ENCODE data around the gene ATP13A4. TPM values are rescaled to one million over a fixed set of nuclear protein-coding genes. Genes with fewer than 3 reads are reported as not detected.

The ATP13A4 gene
- total and polyA plus RNA-seq, 2 of the 4 experiments (the other 2 are of a cell fraction) = under 0.01 TPM; not detected in 1

- H3K4ac ChIP-seq (ENCODE audit: low read depth, low read length) = no peak overlapping the region
- H2AFZ ChIP-seq (replicated peaks; ENCODE audit: low read length, poor library complexity) = no peak overlapping the region
- in situ Hi-C loops (cut with MboI; ENCODE audit: low sequenced_read_pairs) = no loop called here
- no TSS peak for BruUV-seq (replicated peaks)
- no peak overlapping the region for H2BK120ac ChIP-seq (ENCODE audit: low read depth, low read length)
- no peak overlapping the region for H2BK5ac ChIP-seq (ENCODE audit: low read depth, low read length, poor library complexity, severe bottlenecking)
- no peaks in the 10 kb centered on the region for H3K27me3 ChIP-seq (ENCODE audit: control insufficient read depth, insufficient read depth, low read length)
- H3K79me1 ChIP-seq (ENCODE audit: low read depth in 1 of 2, low read length in 2 of 2) = no peaks in the 10 kb centered on the region
- H4K5ac ChIP-seq (ENCODE audit: low read depth, low read length) = no peak overlapping the region
- no peak overlapping the region for H3K27ac ChIP-seq (ENCODE audit: insufficient read depth, low read length)
- no CpG with 5 or more reads among the region's 3 CpGs for WGBS, 2 experiments (ENCODE audit: extremely low coverage in 2 of 2, insufficient read length in 1 of 2)
- H4K20me1 ChIP-seq (ENCODE audit: insufficient read depth, low read length) = no peaks in the 10 kb centered on the region
- ChIA-PET POLR2A (ENCODE audit: unreplicated experiment) (no interaction called here), CTCF (no interaction called here)
- intact Hi-C loops (cut with micrococcal nuclease) = no loop called here
- no peak overlapping the region for H4K91ac ChIP-seq (ENCODE audit: insufficient read depth, low read depth, low read length)
- H3K4me1 ChIP-seq (ENCODE audit: control insufficient read depth, insufficient read depth, low read length) = no peaks in the 10 kb centered on the region
- no peak overlapping the region for H2BK15ac ChIP-seq (ENCODE audit: low read depth, low read length)
- no peak overlapping the region for H4K8ac ChIP-seq (ENCODE audit: low read depth in 2 of 2, low read length in 2 of 2)
- no peak overlapping the region for H3K14ac ChIP-seq (replicated peaks; ENCODE audit: low read depth, low read length)
- no peak overlapping the region for H3K9ac ChIP-seq (ENCODE audit: low read depth, low read length)
- no peak overlapping the region for H3K18ac ChIP-seq (ENCODE audit: low read depth, low read length)
- no peak overlapping the region for H2AK5ac ChIP-seq (ENCODE audit: low read depth, low read length)
- no peak for DNase-seq
- no peak overlapping the region for H3K4me2 ChIP-seq (ENCODE audit: low read depth, low read length)
- H3K9me3 ChIP-seq (ENCODE audit: control insufficient read depth, insufficient read depth, low read length) = no peaks in the 10 kb centered on the region
- no peak for ATAC-seq (ENCODE audit: low read depth)
- no peak overlapping the region for H2AK9ac ChIP-seq (replicated peaks; ENCODE audit: low read depth, low read length, poor library complexity)
- no peak overlapping the region for H3K23ac ChIP-seq (ENCODE audit: low read depth, low read length)
- no peak overlapping the region for H3K4me3 ChIP-seq (ENCODE audit: insufficient read depth, low read depth, low read length)
- dilution Hi-C loops (cut with HindIII; ENCODE audit: low sequenced_read_pairs, unreplicated experiment) = no loop called here
- H3K36me3 ChIP-seq (ENCODE audit: control insufficient read depth, insufficient read depth, low read length) = no peaks in the 10 kb centered on the region
- H2BK20ac ChIP-seq (ENCODE audit: low read depth, low read length) = no peak overlapping the region
- TF ChIP-seq NFE2L2 (IDR thresholded peaks at IDR 0.05; ENCODE audit: low read depth, low read length) (no peak), RAD21 (IDR thresholded peaks at IDR 0.05; ENCODE audit: low read length) (no peak), FOS (IDR thresholded peaks at IDR 0.05; ENCODE audit: low read depth, low read length) (no peak), MAFK (IDR thresholded peaks at IDR 0.05; ENCODE audit: low read depth, low read length) (no peak), MXI1 (IDR thresholded peaks at IDR 0.05; ENCODE audit: borderline replicate concordance, low read depth, low read length) (no peak), RFX5 (IDR thresholded peaks at IDR 0.05; ENCODE audit: low read depth, low read length) (no peak), MAZ (IDR thresholded peaks at IDR 0.05; ENCODE audit: borderline replicate concordance, low read depth, low read length) (no peak), CHD1 (IDR thresholded peaks at IDR 0.05; ENCODE audit: low read depth, low read length) (no peak), CEBPB (IDR thresholded peaks at IDR 0.05; ENCODE audit: low read depth, low read length) (no peak), SMC3 (IDR thresholded peaks at IDR 0.05; ENCODE audit: low read depth, low read length) (no peak), BHLHE40 (IDR thresholded peaks at IDR 0.05; ENCODE audit: low read depth, low read length) (no peak), USF2 (IDR thresholded peaks at IDR 0.05; ENCODE audit: low read depth, low read length) (no peak), POLR2A (IDR thresholded peaks at IDR 0.05; ENCODE audit: low read depth, low read length) (no peak), RCOR1 (IDR thresholded peaks at IDR 0.05; ENCODE audit: insufficient replicate concordance, low read length) (no peak)
- TF ChIP-seq, protein P1, sequence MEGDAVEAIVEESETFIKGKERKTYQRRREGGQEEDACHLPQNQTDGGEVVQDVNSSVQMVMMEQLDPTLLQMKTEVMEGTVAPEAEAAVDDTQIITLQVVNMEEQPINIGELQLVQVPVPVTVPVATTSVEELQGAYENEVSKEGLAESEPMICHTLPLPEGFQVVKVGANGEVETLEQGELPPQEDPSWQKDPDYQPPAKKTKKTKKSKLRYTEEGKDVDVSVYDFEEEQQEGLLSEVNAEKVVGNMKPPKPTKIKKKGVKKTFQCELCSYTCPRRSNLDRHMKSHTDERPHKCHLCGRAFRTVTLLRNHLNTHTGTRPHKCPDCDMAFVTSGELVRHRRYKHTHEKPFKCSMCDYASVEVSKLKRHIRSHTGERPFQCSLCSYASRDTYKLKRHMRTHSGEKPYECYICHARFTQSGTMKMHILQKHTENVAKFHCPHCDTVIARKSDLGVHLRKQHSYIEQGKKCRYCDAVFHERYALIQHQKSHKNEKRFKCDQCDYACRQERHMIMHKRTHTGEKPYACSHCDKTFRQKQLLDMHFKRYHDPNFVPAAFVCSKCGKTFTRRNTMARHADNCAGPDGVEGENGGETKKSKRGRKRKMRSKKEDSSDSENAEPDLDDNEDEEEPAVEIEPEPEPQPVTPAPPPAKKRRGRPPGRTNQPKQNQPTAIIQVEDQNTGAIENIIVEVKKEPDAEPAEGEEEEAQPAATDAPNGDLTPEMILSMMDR (conservative IDR thresholded peaks at IDR 0.05; ENCODE audit: low read depth, low read length) = no peak
- TF ChIP-seq, protein P2, sequence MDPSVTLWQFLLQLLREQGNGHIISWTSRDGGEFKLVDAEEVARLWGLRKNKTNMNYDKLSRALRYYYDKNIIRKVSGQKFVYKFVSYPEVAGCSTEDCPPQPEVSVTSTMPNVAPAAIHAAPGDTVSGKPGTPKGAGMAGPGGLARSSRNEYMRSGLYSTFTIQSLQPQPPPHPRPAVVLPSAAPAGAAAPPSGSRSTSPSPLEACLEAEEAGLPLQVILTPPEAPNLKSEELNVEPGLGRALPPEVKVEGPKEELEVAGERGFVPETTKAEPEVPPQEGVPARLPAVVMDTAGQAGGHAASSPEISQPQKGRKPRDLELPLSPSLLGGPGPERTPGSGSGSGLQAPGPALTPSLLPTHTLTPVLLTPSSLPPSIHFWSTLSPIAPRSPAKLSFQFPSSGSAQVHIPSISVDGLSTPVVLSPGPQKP (IDR thresholded peaks at IDR 0.05; ENCODE audit: borderline replicate concordance, low read depth, low read length) = no peak
- no peak overlapping the region for H3K56ac ChIP-seq (ENCODE audit: extremely low read depth, insufficient read depth, low read length)
- no peaks in the 10 kb centered on the region for H3K9me1 ChIP-seq (ENCODE audit: insufficient read depth, low read length)
Observed at GRCh38 chr3:193498215-193498614, 56.5 kb downstream of the ATP13A4 start.

All from IMR-90 (cell line).